Measurements from ENCODE around the gene SOCS6.

DNA sequence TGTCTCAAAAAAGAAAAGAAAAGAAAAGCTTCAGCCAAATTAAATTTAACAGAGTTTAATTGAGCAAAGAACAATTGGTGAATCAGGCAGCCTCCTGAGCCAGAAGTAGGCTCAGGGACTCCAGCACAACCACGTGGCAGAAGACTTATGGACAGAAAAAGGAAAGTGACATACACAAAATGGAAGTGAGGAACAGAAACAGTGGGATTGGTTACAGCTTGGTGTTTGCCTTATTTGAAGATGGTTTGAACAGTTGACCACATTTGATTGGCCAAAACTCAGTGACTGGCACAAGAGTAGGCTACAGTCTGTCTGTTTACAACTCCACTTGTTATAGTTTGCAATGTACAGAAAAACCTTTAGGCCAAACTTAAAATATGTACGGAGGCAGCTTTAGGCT lies 83.1 kb downstream of the SOCS6 start:
- TF ChIP-seq TEAD4 (IDR thresholded peaks at IDR 0.05): no peak
- TF ChIP-seq, protein P1, sequence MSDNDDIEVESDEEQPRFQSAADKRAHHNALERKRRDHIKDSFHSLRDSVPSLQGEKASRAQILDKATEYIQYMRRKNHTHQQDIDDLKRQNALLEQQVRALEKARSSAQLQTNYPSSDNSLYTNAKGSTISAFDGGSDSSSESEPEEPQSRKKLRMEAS (IDR thresholded peaks at IDR 0.05): no peak
- TF ChIP-seq EP300 (IDR thresholded peaks at IDR 0.05; ENCODE audit: borderline replicate concordance): no peak

Data from Ishikawa (cell line).